UCSD-AML1 (cell line): ENCODE measurements around the gene DIP2C.
"Not testable (repeated sequence)": the region's sequence is repeated elsewhere in the genome, so short reads cannot be mapped to it uniquely, and the experiment has no call there.

ENCODE experiments used
- DNase-seq: peaks from one replicate; lab custom pipeline; 2025; ENCODE audit not compliant: unreplicated experiment; lab: John Stamatoyannopoulos, UW

Gene DIP2C

DNA sequence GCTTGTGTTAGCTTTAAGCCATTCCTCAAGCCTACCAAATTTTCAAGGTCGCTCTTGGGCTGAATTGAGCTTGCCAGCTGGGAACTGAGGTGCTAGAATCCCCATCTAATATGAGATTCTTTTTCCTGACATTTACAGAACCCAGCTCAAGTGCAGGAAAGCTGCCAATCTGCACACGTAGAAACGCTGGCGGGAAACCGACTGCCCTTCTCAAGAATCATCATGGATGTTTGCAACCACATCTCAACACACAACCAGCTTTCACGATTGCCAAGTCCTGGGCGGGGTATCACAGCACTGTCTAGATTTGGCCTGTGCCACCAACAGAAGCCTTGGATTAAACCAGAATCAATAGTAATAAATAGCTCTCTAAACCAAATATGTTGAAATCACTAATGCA is 203.7 kb downstream of the DIP2C start:
- no peak for DNase-seq

DNA sequence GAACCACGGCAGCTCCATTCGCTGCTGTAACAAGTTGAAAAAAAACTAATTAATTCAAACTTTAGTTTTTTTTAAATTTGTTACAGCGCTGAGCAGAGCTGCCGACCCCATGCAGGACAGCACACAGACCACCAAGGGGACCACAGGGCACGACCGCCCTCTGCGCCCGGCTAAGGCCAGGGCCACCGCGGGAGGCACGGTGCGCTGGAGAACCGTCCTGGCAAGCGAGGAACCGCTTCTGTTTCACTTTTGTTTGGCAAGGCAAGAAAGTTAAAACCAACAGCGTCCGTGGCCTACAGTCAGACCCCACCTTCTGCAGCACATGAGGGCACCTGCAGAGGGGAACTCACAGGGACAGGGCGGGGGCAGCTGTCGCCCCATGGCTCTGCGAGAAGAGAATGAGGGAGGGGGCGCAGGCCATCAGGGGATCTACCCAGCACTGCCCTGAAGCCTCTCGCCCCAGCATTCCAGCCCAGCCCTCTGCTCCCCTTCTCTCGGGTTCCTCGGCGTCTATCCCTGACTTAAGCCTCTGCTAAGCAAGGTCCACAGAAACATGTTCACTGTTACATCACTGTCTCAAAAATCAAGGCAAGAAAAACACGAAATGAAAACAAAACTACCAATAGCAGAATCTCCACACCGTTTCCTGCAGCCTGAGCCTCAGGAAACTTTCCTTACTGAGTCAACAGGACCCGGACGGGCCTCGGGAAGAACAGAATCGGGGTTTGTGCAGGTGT is 204.4 kb downstream of the DIP2C start:
- DNase-seq, result no peak

DNA sequence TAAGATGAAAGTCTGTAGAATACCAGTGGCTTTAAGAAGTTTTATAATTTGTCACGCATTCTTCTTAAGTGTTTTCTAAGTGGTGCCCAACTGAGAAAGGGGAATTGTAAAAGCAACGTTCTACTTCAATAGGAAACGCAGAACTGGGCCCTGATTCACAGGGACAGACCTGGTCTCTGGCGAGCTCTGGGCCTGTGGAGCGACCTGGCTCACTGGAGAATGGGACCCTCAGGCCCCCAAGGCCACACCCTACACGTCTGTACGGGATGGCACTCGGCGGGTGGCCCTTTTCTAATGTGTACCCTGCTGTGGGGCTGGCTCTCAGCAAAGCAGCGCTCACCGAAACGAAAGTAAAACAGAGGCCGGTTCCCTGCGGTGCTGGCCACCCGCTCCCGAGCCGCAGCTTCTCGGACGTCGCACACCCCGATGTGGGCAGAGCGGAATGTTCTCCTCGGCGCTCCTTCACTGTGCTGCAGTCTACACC is 205.0 kb downstream of the DIP2C start:
- DNase-seq, result no peak

- no peak for DNase-seq
Measured at GRCh38 chr10:483261-483660, 206.2 kb downstream of the DIP2C start.

DNA sequence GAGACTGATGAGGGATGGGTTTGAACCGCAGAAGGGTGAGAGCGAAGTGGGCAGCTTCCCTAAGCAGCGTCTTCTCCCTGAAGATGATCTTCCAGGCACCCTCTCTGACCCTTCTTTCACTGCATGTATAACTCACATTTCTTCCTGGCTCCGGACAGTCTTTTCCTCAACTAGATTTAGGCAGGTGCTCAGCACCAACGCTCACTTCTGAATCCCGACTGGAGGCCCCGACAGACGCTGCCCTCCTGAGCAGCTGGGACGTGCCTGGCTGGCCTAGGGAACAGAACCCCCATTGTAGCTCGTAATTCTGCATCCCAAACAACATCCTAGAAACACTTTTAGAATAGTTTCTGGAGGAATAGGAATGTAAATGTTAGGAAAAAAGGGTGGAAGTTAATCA is 206.6 kb downstream of the DIP2C start:
- no peak for DNase-seq

- DNase-seq, result no peak
Measured at GRCh38 chr10:482051-482501, 207.4 kb downstream of the DIP2C start.

- DNase-seq, result no peak
Measured at GRCh38 chr10:481628-482027, 207.8 kb downstream of the DIP2C start.

GRCh38 chr10:480928-481552 is 208.4 kb downstream of the DIP2C start:
- DNase-seq, result no peak

- no peak for DNase-seq
Measured at GRCh38 chr10:480498-480927, 209.0 kb downstream of the DIP2C start.

DNA sequence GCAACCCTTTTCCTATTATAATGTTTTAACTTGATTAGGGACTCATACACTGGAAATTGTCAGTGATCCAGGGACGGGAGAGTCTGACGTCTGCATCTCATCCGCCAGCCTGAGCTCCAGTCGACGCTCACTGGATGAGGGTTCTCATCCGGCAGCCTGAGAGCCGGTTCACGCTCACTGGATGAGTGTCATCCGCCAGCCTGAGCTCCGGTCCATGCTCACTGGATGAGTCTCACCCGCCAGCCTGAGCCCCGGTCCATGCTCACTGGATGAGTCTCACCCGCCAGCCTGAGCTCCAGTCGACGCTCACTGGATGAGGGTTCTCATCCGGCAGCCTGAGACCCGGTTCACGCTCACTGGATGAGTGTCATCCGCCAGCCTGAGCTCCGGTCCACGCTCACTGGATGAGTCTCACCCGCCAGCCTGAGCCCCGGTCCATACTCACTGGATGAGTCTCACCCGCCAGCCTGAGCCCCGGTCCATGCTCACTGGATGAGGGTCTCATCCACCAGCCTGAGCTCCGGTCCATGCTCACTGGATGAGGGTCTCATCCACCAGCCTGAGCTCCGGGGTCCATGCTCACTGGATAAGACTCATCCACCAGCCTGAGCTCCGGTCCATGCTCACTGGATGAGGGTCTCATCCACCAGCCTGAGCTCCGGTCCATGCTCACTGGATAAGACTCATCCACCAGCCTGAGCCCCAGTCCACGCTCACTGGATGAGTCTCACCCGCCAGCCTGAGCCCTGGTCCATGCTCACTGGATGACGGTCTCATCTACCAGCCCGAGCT is 209.6 kb downstream of the DIP2C start:
- not testable (repeated sequence) for DNase-seq

GRCh38 chr10:478471-479245 is 210.8 kb downstream of the DIP2C start:
- no peak for DNase-seq

DNA sequence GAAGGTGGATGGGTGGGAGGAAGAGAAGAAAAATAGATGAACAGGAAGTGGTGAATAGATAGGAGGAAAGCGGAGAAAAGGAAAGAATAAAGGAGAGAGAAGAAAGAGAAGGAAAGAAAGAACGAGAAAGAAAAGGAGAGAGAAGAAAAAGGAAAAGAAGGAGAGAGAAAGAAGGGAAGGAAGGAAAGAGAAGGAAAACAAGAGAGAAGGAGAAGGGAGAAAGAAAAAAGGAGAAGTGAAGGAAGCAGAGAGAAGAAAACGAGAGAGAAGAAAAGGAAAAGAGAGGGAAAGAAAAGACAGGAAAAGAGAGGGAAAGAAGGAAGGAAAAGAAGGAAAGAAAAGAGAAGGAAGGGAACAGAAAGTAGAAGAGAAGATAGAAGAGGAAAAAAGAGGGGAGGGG is 211.8 kb downstream of the DIP2C start:
- no peak for DNase-seq

- DNase-seq, result no peak
Measured at GRCh38 chr10:476455-476780, 213.1 kb downstream of the DIP2C start.

DNA sequence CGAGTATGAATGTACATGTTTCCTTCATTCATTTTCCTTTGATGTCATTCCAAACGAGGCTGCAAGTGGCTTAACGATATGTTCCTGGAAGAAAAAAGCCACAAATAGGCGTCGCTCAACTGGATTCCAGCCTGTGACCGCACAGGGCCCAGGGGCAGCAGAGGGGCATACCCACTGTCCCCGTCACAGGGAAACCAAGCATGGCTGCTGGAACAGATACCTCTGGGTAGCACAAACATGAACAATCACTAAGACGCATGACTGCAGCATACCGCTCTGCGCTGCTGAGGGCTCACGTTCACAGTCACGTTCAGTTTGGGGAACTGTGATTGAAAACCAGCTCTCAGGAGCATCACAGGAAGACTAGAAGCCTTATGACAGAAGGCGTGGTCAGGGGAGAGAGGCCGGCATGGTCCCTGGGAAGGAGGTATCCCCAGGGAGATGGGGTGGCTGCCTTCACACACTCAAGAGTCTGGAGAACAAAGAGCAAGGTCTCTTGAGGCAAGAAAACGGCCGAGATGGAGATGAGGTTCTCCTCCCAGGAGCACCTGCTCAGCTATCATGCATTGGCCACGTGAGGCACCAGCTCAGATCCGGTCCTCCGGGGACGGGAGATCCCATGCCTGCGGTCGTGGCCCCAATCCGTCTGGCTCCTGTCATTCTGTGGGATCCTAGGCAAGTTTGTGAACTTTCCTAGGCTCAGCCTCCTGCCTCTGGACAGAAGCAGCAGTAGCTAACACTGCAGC is 213.6 kb downstream of the DIP2C start:
- no peak for DNase-seq

GRCh38 chr10:474946-475345 is 214.5 kb downstream of the DIP2C start:
- DNase-seq, result no peak

- DNase-seq, result no peak
Measured at GRCh38 chr10:474406-474805, 215.1 kb downstream of the DIP2C start.

GRCh38 chr10:472241-472910 is 217.1 kb downstream of the DIP2C start:
- no peak for DNase-seq

DNA sequence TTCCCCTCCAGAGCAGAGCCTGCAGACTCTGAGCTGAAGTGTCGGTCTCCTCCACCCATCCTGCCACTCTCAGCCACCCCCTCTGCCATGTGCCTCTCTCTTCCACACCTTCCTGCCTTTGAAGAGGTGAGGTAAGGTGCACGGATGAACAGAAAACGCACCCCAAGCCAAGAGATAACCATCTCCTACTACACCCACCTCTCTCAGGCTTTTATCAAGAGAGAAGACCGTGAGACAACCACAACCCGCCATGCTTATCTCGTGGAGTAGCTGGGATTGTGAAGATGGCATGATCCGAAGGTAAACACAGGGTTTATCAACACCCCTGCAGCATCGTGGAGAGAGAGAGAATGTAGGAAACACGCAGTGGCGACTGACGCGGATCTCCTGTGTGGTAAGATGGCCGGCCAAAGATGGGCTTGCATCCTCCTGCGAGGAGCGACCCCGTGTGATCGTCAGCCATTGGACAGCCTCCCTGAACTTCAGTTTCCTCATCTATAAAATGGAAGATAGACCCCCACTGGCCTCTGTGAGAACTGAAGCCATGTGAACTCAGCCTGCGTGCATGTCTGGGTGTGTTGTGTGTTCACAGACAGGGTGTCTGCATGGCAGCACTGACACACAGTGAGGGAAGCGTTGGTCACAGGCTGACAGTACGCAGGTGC is 219.0 kb downstream of the DIP2C start:
- no peak for DNase-seq

GRCh38 chr10:469947-470338 is 219.5 kb downstream of the DIP2C start:
- DNase-seq, result no peak
